KMS-11 (cell line): ENCODE data around the gene ARID1A.

Source experiments
- H2AFZ ChIP-seq: fragments of 200-600 bp; sonication (generic); 2 replicates; pipeline ENCODE4 v1.6.1; 2016; ENCODE audit warnings: antibody characterized with exemption, mixed run types, low read depth
- H3K27ac ChIP-seq: fragments of 200-600 bp; sonication (generic); 2 replicates; pipeline ENCODE4 v1.6.1; 2016; ENCODE audit warnings: mild to moderate bottlenecking, mixed run types
- H3K27me3 ChIP-seq: fragments of 200-600 bp; sonication (generic); 2 replicates; pipeline ENCODE4 v1.6.1; 2017; ENCODE audit warnings: mild to moderate bottlenecking, low read depth, mixed run types, moderate library complexity; ENCODE audit not compliant: insufficient read depth
- H3K36me3 ChIP-seq: fragments of 200-600 bp; sonication (generic); 2 replicates; pipeline ENCODE4 v1.6.1; 2017; ENCODE audit warnings: mild to moderate bottlenecking, mixed run types; ENCODE audit not compliant: insufficient read depth
- H3K4me1 ChIP-seq: fragments of 200-600 bp; sonication (generic); 2 replicates; pipeline ENCODE4 v1.6.1; 2016; ENCODE audit warnings: mild to moderate bottlenecking, low read depth, mixed run types; ENCODE audit not compliant: poor library complexity, severe bottlenecking
- H3K4me2 ChIP-seq: fragments of 200-600 bp; sonication (generic); 2 replicates; pipeline ENCODE4 v1.7.0; 2016; ENCODE audit warnings: mild to moderate bottlenecking, mixed run types
- H3K4me3 ChIP-seq: fragments of 200-600 bp; sonication (generic); IDR thresholded peaks from 2 replicates; pipeline ENCODE4 v1.6.1; 2017; ENCODE audit warnings: low read depth, low read length, mixed read lengths; ENCODE audit not compliant: insufficient read depth
- H3K79me2 ChIP-seq: fragments of 200-600 bp; sonication (generic); 2 replicates; pipeline ENCODE4 v1.6.1; 2016; ENCODE audit warnings: low read depth, mixed run types; ENCODE audit not compliant: insufficient read depth
- H3K9ac ChIP-seq: fragments of 200-600 bp; sonication (generic); 2 replicates; pipeline ENCODE4 v1.6.1; 2016; ENCODE audit warnings: mild to moderate bottlenecking, mixed run types
- H4K20me1 ChIP-seq: fragments of 200-600 bp; sonication (generic); 2 replicates; pipeline ENCODE4 v1.6.1; 2016; ENCODE audit warnings: mild to moderate bottlenecking, mixed run types; ENCODE audit not compliant: insufficient read depth
- CTCF ChIP-seq: fragments of 200-600 bp; sonication (generic); conservative IDR thresholded peaks from 2 replicates; pipeline ENCODE4 v1.6.1; 2017; ENCODE audit warnings: low read depth, mild to moderate bottlenecking, antibody characterized with exemption, low read length, moderate library complexity, mixed read lengths

Gene ARID1A

DNA sequence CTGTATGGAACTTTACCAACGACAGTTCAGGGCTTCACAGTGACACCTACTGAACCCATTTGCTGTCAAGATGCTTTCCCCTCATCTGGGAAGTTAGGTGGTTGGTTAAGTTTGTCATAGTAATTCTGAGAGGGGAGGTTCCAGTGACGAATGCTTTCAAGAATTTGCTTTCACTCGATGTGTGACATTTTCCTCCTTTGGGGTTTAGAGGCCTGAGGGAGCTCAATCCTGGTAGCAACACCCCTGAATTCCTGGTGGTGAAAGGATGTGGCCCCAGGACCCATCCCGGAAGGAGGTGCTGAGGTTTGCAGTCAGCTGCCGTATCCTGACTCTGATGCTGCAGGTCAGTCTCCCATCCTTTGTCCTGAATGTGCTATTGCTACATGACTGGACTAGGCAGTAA lies 94.7 kb downstream of the ARID1A start:
- H3K9ac ChIP-seq = no peak overlapping the region
- peaks cover 27% of the 10 kb centered on the region for H3K4me1 ChIP-seq
- H2AFZ ChIP-seq = no peak overlapping the region
- H3K36me3 ChIP-seq = no peaks in the 10 kb centered on the region
- no peak for TF ChIP-seq CTCF
- no peaks in the 10 kb centered on the region; the same call in 1 of the 2 replicates for H4K20me1 ChIP-seq
- no peak overlapping the region for H3K4me2 ChIP-seq
- H3K79me2 ChIP-seq = peaks cover 4% of the 10 kb centered on the region; the same call in 1 of the 2 replicates
- H3K27ac ChIP-seq = no peak overlapping the region
- no peak overlapping the region for H3K4me3 ChIP-seq
- H3K27me3 ChIP-seq = 0 out of 2 replicates have a peak, but pooled peaks cover 3% of the 10 kb centered on the region

- H3K9ac ChIP-seq = no peak overlapping the region
These were observed 95.3 kb downstream of the ARID1A start for GRCh38 chr1:26791148-26791547.

DNA sequence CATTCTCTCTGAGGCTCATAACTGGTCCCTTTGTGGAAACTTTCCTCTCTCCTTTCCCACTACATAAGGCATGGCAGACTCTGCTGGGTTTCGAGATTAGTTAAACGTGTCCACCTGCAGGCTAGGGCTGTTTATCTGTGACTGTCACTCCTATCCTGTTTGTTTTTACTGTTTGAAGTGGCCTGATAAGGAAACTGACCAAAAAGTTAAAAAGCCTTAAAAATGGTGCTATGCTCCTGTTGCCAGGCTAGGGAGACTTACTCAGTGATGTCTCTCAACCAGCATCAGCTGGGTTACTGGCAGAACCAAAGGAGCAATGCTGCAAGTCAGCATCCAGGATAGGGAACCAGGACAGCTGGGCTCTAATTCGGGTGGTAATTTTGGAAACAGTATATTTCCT lies 95.8 kb downstream of the ARID1A start:
- Histone ChIP-seq H3K4me3 (no peak overlapping the region), H3K36me3 (no peaks in the 10 kb centered on the region), H3K4me1 (peaks cover 16% of the 10 kb centered on the region), H3K27ac (no peak overlapping the region), H3K9ac (no peak overlapping the region), H4K20me1 (no peaks in the 10 kb centered on the region; the same call in 1 of the 2 replicates), H3K27me3 (no peaks in the 10 kb centered on the region), H3K79me2 (peaks cover 4% of the 10 kb centered on the region; the same call in 1 of the 2 replicates), H2AFZ (no peak overlapping the region), H3K4me2 (no peak overlapping the region)
- TF ChIP-seq CTCF = no peak

More at GRCh38 chr1:26791148-26791547, 95.3 kb downstream of the ARID1A start:
- Histone ChIP-seq H3K36me3 (no peaks in the 10 kb centered on the region), H3K27me3 (0 out of 2 replicates have a peak, but pooled peaks cover under 1% of the 10 kb centered on the region), H3K79me2 (peaks cover 4% of the 10 kb centered on the region; the same call in 1 of the 2 replicates), H3K27ac (no peak overlapping the region), H2AFZ (no peak overlapping the region), H3K4me1 (peaks cover 21% of the 10 kb centered on the region), H4K20me1 (no peaks in the 10 kb centered on the region; the same call in 1 of the 2 replicates), H3K4me2 (no peak overlapping the region), H3K4me3 (no peak overlapping the region)
- TF ChIP-seq CTCF = no peak

GRCh38 chr1:26792924-26793323 lies 97.1 kb downstream of the ARID1A start:
- Histone ChIP-seq H3K79me2 (peaks cover 4% of the 10 kb centered on the region; the same call in 1 of the 2 replicates), H3K4me2 (no peak overlapping the region), H2AFZ (no peak overlapping the region), H3K36me3 (no peaks in the 10 kb centered on the region), H3K4me1 (peaks cover 11% of the 10 kb centered on the region), H3K27ac (no peak overlapping the region), H4K20me1 (no peaks in the 10 kb centered on the region), H3K27me3 (no peaks in the 10 kb centered on the region), H3K4me3 (no peak overlapping the region), H3K9ac (no peak overlapping the region)
- no peak for TF ChIP-seq CTCF
